Uterus (tissue), 4 donors: Measurements from ENCODE around the gene HRH2. TPM values are rescaled to one million over a fixed set of nuclear protein-coding genes. Genes with fewer than 3 reads are reported as not detected.

Experiments used
- DNase-seq, 2 donors: peaks; one replicate each; pipeline ENCODE4 v3.0.0-alpha.2; 2019 to 2020
- H3K27ac ChIP-seq, 2 donors: fragments of 200-600 bp; sonication (generic); 1 replicate in 1 of 2; 2 replicates in 1 of 2; pipeline ENCODE4 v1.5.1; 2016 to 2018
- H3K27me3 ChIP-seq, 2 donors: fragments of 200-600 bp; sonication (generic); one replicate each; pipeline ENCODE4 v1.5.1; 2018 to 2019; ENCODE audit warnings: control low read depth in 1 of 2
- H3K36me3 ChIP-seq, 2 donors: fragments of 200-600 bp; sonication (generic); one replicate each; pipeline ENCODE4 v1.5.1; 2019; ENCODE audit warnings: control low read depth in 1 of 2
- H3K4me1 ChIP-seq, 2 donors: fragments of 200-600 bp; sonication (generic); one replicate each; pipeline ENCODE4 v1.5.1; 2018 to 2019; ENCODE audit warnings: control low read depth in 1 of 2
- H3K4me3 ChIP-seq, 2 donors: fragments of 200-600 bp; sonication (generic); 1 replicate in 1 of 2; 2 replicates in 1 of 2; pipeline ENCODE4 v1.5.1; 2018 to 2019; ENCODE audit warnings: mild to moderate bottlenecking in 1 of 2
- H3K9me3 ChIP-seq, 2 donors: fragments of 200-600 bp; sonication (generic); one replicate each; pipeline ENCODE4 v1.5.1; 2019; ENCODE audit warnings: control low read depth in 1 of 2
- CTCF ChIP-seq, 4 experiments: fragments of 200-600 bp in 2 of 4; fragments of 450-650 bp in 2 of 4; sonication (generic) in 2 of 4; IDR thresholded peaks; one replicate each; pipeline ENCODE4 v1.5.1; 2016 to 2019; ENCODE audit warnings: antibody characterized with exemption in 4 of 4, mild to moderate bottlenecking in 2 of 4, moderate library complexity in 1 of 4
- POLR2A ChIP-seq, 2 donors: fragments of 450-650 bp; IDR thresholded peaks; one replicate each; pipeline ENCODE4 v1.6.1; 2016; ENCODE audit warnings: antibody characterized with exemption in 2 of 2, mild to moderate bottlenecking in 1 of 2, moderate library complexity in 1 of 2
- intact Hi-C: fragments of 100-400 bp; cut with DNase I; formaldehyde crosslinking; loops from one replicate; pipeline ENCODE4 v1.15.1; 2023; ENCODE audit warnings: low total_unique reads
- total RNA-seq, 4 donors: library from RNA; depleted of rRNA in 3 of 4; stranded (reverse); fragments of >200 nt in 3 of 4; gene quantifications; one replicate each; pipeline versions ENCODE4 v1.1.0 to v1.2.4, GENCODE V29; 2014 to 2023
- donor health status: DM: yes; HTN: yes; CAD: no.

HRH2 gene
- total RNA-seq, 4 donors from 2014 or later, result 0.51 to 4.4 (median 4.1) TPM; not detected in 1

- H3K27ac ChIP-seq, result no peak overlapping the region
- intact Hi-C loops, result no loop called here
- H3K9me3 ChIP-seq, result no peaks in the 10 kb centered on the region
- H3K27me3 ChIP-seq, result no peaks in the 10 kb centered on the region
- H3K4me3 ChIP-seq, result no peak overlapping the region
- no peak for DNase-seq
- no peaks in the 10 kb centered on the region for H3K4me1 ChIP-seq
- H3K36me3 ChIP-seq, result no peaks in the 10 kb centered on the region
- TF ChIP-seq CTCF (IDR thresholded peaks at IDR 0.05), result no peak
- TF ChIP-seq POLR2A (IDR thresholded peaks at IDR 0.05), result no peak
Measured at GRCh38 chr5:175734016-175734415, 76.1 kb downstream of the HRH2 start.

DNA sequence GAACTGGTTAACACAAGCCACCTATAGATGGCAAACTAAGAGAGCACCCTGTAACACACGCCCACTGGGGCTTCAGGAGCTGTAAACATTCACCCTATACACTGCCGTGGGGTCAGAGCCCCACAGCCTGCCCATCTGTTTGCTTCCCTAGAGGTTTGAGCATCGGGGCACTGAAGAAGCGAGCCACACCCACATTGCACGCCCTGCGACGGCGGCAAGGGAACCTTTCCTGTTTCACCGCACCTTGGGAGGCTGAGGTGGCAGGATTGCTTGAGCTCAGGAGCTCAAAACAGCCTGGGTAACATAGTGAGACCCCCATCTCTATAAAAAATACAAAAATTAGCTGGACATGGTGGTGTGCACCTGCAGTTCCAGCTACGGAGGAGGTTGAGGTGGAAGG, 76.6 kb downstream of the HRH2 start:
- intact Hi-C loops, result no loop called here
- H3K9me3 ChIP-seq, result no peaks in the 10 kb centered on the region
- no peaks in the 10 kb centered on the region for H3K27me3 ChIP-seq
- H3K4me3 ChIP-seq, result no peak overlapping the region
- no peaks in the 10 kb centered on the region for H3K36me3 ChIP-seq
- no peaks in the 10 kb centered on the region for H3K4me1 ChIP-seq
- TF ChIP-seq POLR2A (IDR thresholded peaks at IDR 0.05), result no peak
- TF ChIP-seq CTCF (IDR thresholded peaks at IDR 0.05), result no peak
- no peak for DNase-seq
- no peak overlapping the region for H3K27ac ChIP-seq

GRCh38 chr5:175735701-175736100, 77.8 kb downstream of the HRH2 start:
- H3K4me3 ChIP-seq, result no peak overlapping the region
- H3K27me3 ChIP-seq, result no peaks in the 10 kb centered on the region
- no peak for TF ChIP-seq POLR2A (IDR thresholded peaks at IDR 0.05)
- TF ChIP-seq CTCF (IDR thresholded peaks at IDR 0.05), result no peak
- no peak for DNase-seq
- intact Hi-C loops, result no loop called here
- H3K36me3 ChIP-seq, result no peaks in the 10 kb centered on the region
- no peak overlapping the region for H3K27ac ChIP-seq
- no peaks in the 10 kb centered on the region for H3K9me3 ChIP-seq
- no peaks in the 10 kb centered on the region for H3K4me1 ChIP-seq

GRCh38 chr5:175736652-175737051, 78.8 kb downstream of the HRH2 start:
- H3K4me1 ChIP-seq, result no peaks in the 10 kb centered on the region
- DNase-seq, result no peak
- no peaks in the 10 kb centered on the region for H3K27me3 ChIP-seq
- intact Hi-C loops, result no loop called here
- H3K27ac ChIP-seq, result no peak overlapping the region
- H3K36me3 ChIP-seq, result no peaks in the 10 kb centered on the region
- H3K9me3 ChIP-seq, result no peaks in the 10 kb centered on the region
- no peak overlapping the region for H3K4me3 ChIP-seq
- TF ChIP-seq POLR2A (IDR thresholded peaks at IDR 0.05) (no peak), CTCF (IDR thresholded peaks at IDR 0.05) (no peak)

- intact Hi-C loops, result no loop called here
- no peaks in the 10 kb centered on the region for H3K9me3 ChIP-seq
- TF ChIP-seq POLR2A (IDR thresholded peaks at IDR 0.05), result no peak
- no peak for TF ChIP-seq CTCF (IDR thresholded peaks at IDR 0.05)
- no peaks in the 10 kb centered on the region for H3K36me3 ChIP-seq
- H3K27ac ChIP-seq, result no peak overlapping the region
- H3K4me1 ChIP-seq, result no peaks in the 10 kb centered on the region
- no peaks in the 10 kb centered on the region for H3K27me3 ChIP-seq
- DNase-seq, result no peak
- H3K4me3 ChIP-seq, result no peak overlapping the region
Measured at GRCh38 chr5:175737481-175737880, 79.6 kb downstream of the HRH2 start.
